ENCODE results near the gene DNAJB1.

Gene DNAJB1

GRCh38 chr19:14473073-14473977 lies 44.9 kb downstream of the DNAJB1 start:
- FAIRE-seq, result no peak
- no peak for DNase-seq (ENCODE audit: insufficient read length, low spot score)
- no peak for TF ChIP-seq POLR2A (IDR thresholded peaks at IDR 0.05; ENCODE audit: low read depth, low read length)

- TF ChIP-seq POLR2A (IDR thresholded peaks at IDR 0.05; ENCODE audit: low read depth, low read length), result no peak
- DNase-seq (ENCODE audit: insufficient read length, low spot score) (no peak), FAIRE-seq (no peak)
Measured at GRCh38 chr19:14472202-14472938, 45.8 kb downstream of the DNAJB1 start.

- no peak for FAIRE-seq
- TF ChIP-seq POLR2A (IDR thresholded peaks at IDR 0.05; ENCODE audit: low read depth, low read length), result no peak
- no peak for DNase-seq (ENCODE audit: insufficient read length, low spot score)
Measured at GRCh38 chr19:14471436-14472187, 46.6 kb downstream of the DNAJB1 start.

GRCh38 chr19:14470031-14470876 lies 47.9 kb downstream of the DNAJB1 start:
- no peak for FAIRE-seq
- no peak for TF ChIP-seq POLR2A (IDR thresholded peaks at IDR 0.05; ENCODE audit: low read depth, low read length)
- no peak for DNase-seq (ENCODE audit: insufficient read length, low spot score)

- FAIRE-seq, result no peak
- no peak for TF ChIP-seq POLR2A (IDR thresholded peaks at IDR 0.05; ENCODE audit: low read depth, low read length)
- no peak for DNase-seq (ENCODE audit: insufficient read length, low spot score)
Measured at GRCh38 chr19:14467816-14468215, 50.4 kb downstream of the DNAJB1 start.

- no peak for DNase-seq (ENCODE audit: insufficient read length, low spot score)
- no peak for TF ChIP-seq POLR2A (IDR thresholded peaks at IDR 0.05; ENCODE audit: low read depth, low read length)
- FAIRE-seq, result no peak
Measured at GRCh38 chr19:14467391-14467790, 50.8 kb downstream of the DNAJB1 start.
